ENCODE measurements around the gene ANTXR1.

Gene ANTXR1

GRCh38 chr2:69075486-69075885 is 62.5 kb downstream of the ANTXR1 start:
- Histone ChIP-seq H3K27me3 (ENCODE audit: insufficient read depth, low read length, poor library complexity, severe bottlenecking) (no peaks in the 10 kb centered on the region), H3K9me2 (replicated peaks; ENCODE audit: low read depth, low read length) (no peaks in the 10 kb centered on the region), H3K9me3 (ENCODE audit: insufficient read depth, low read depth, low read length) (no peaks in the 10 kb centered on the region), H3K79me2 (ENCODE audit: insufficient read depth, low read length) (no peaks in the 10 kb centered on the region), H3F3A (ENCODE audit: low read depth) (no peaks in the 10 kb centered on the region), H4K20me1 (ENCODE audit: insufficient read depth, low read length, poor library complexity, severe bottlenecking) (no peaks in the 10 kb centered on the region), H3K4me3 (ENCODE audit: low read length, poor library complexity, severe bottlenecking) (no peak overlapping the region), H3K4me2 (ENCODE audit: low read depth, low read length, poor library complexity, severe bottlenecking) (no peak overlapping the region), H3K9ac (ENCODE audit: low read depth, low read length, poor library complexity, severe bottlenecking) (no peak overlapping the region), H3K4me1 (ENCODE audit: insufficient read depth, low read length, poor library complexity, severe bottlenecking) (no peaks in the 10 kb centered on the region), H3K36me3 (ENCODE audit: insufficient read depth, low read length) (peaks cover 46% of the 10 kb centered on the region; the same call in 1 of the 2 replicates), H2AFZ (ENCODE audit: low read length) (no peak overlapping the region)
- TF ChIP-seq EZH2phosphoT487 (IDR thresholded peaks at IDR 0.05; ENCODE audit: borderline replicate concordance) (no peak), CTCF (conservative IDR thresholded peaks at IDR 0.05; ENCODE audit: low read length) (no peak)

GRCh38 chr2:69076601-69077000 is 63.6 kb downstream of the ANTXR1 start:
- H3K9me3 ChIP-seq (ENCODE audit: insufficient read depth, low read depth, low read length): no peaks in the 10 kb centered on the region
- no peaks in the 10 kb centered on the region for H3K9me2 ChIP-seq (replicated peaks; ENCODE audit: low read depth, low read length)

GRCh38 chr2:69077252-69077950 is 64.4 kb downstream of the ANTXR1 start:
- H3K9me3 ChIP-seq (ENCODE audit: insufficient read depth, low read depth, low read length): no peaks in the 10 kb centered on the region
- no peak overlapping the region for H3K9ac ChIP-seq (ENCODE audit: low read depth, low read length, poor library complexity, severe bottlenecking)
- no peak overlapping the region for H2AFZ ChIP-seq (ENCODE audit: low read length)
- no peaks in the 10 kb centered on the region for H3K9me2 ChIP-seq (replicated peaks; ENCODE audit: low read depth, low read length)
- H3K4me2 ChIP-seq (ENCODE audit: low read depth, low read length, poor library complexity, severe bottlenecking): no peak overlapping the region
- H4K20me1 ChIP-seq (ENCODE audit: insufficient read depth, low read length, poor library complexity, severe bottlenecking): no peaks in the 10 kb centered on the region
- TF ChIP-seq EZH2phosphoT487 (IDR thresholded peaks at IDR 0.05; ENCODE audit: borderline replicate concordance): no peak
- no peak for TF ChIP-seq CTCF (conservative IDR thresholded peaks at IDR 0.05; ENCODE audit: low read length)
- peaks cover 41% of the 10 kb centered on the region; the same call in 1 of the 2 replicates for H3K36me3 ChIP-seq (ENCODE audit: insufficient read depth, low read length)
- no peaks in the 10 kb centered on the region for H3K4me1 ChIP-seq (ENCODE audit: insufficient read depth, low read length, poor library complexity, severe bottlenecking)
- H3K27me3 ChIP-seq (ENCODE audit: insufficient read depth, low read length, poor library complexity, severe bottlenecking): no peaks in the 10 kb centered on the region
- H3F3A ChIP-seq (ENCODE audit: low read depth): no peaks in the 10 kb centered on the region
- no peak overlapping the region for H3K4me3 ChIP-seq (ENCODE audit: low read length, poor library complexity, severe bottlenecking)
- no peaks in the 10 kb centered on the region for H3K79me2 ChIP-seq (ENCODE audit: insufficient read depth, low read length)

More at GRCh38 chr2:69076601-69077000, 63.6 kb downstream of the ANTXR1 start:
- H3K9ac ChIP-seq (ENCODE audit: low read depth, low read length, poor library complexity, severe bottlenecking): no peak overlapping the region
- H3K79me2 ChIP-seq (ENCODE audit: insufficient read depth, low read length): no peaks in the 10 kb centered on the region
- H4K20me1 ChIP-seq (ENCODE audit: insufficient read depth, low read length, poor library complexity, severe bottlenecking): no peaks in the 10 kb centered on the region
- H3K4me3 ChIP-seq (ENCODE audit: low read length, poor library complexity, severe bottlenecking): no peak overlapping the region
- H3K27me3 ChIP-seq (ENCODE audit: insufficient read depth, low read length, poor library complexity, severe bottlenecking): no peaks in the 10 kb centered on the region
- no peak overlapping the region for H2AFZ ChIP-seq (ENCODE audit: low read length)
- H3F3A ChIP-seq (ENCODE audit: low read depth): no peaks in the 10 kb centered on the region
- TF ChIP-seq CTCF (conservative IDR thresholded peaks at IDR 0.05; ENCODE audit: low read length) (no peak), EZH2phosphoT487 (IDR thresholded peaks at IDR 0.05; ENCODE audit: borderline replicate concordance) (no peak)
- peaks cover 41% of the 10 kb centered on the region; the same call in 1 of the 2 replicates for H3K36me3 ChIP-seq (ENCODE audit: insufficient read depth, low read length)
- H3K4me2 ChIP-seq (ENCODE audit: low read depth, low read length, poor library complexity, severe bottlenecking): no peak overlapping the region
- no peaks in the 10 kb centered on the region for H3K4me1 ChIP-seq (ENCODE audit: insufficient read depth, low read length, poor library complexity, severe bottlenecking)
